Activated CD8-positive, alpha-beta memory T cell treated with anti-CD3 and anti-CD28 coated beads, Interleukin-2, amount 10 ng/mL, durations not matched to agents 7 days and 5 days (primary cell): ENCODE results near the gene ZNF611. TPM values are rescaled to one million over a fixed set of nuclear protein-coding genes. Genes with fewer than 3 reads are reported as not detected.

Experiments used
- ATAC-seq: fragments of 150-1000 bp; cut with Tn5 transposase; one replicate; pipeline ENCODE4 v1.10.0; 2021; ENCODE audit warnings: moderate library complexity
- CTCF ChIA-PET: fragments of 350-600 bp; sonication (Branson Sonifier 250); formaldehyde crosslinking; loops from one replicate; lab custom pipeline; 2021; ENCODE audit warnings: antibody characterized with exemption; lab: Charles Lee
- DNase-seq: peaks from one replicate; pipeline ENCODE4 v3.0.0-alpha.2; 2020
- H3K27ac Mint-ChIP-seq: one replicate; pipeline ENCODE4 v1.8.0; 2021; ENCODE audit warnings: mild to moderate bottlenecking, mixed read lengths
- H3K27me3 Mint-ChIP-seq: one replicate; pipeline ENCODE4 v1.8.0; 2021; ENCODE audit warnings: mixed read lengths
- H3K36me3 Mint-ChIP-seq: one replicate; pipeline ENCODE4 v1.8.0; 2021; ENCODE audit warnings: mild to moderate bottlenecking, mixed read lengths
- H3K4me1 Mint-ChIP-seq: one replicate; pipeline ENCODE4 v1.8.0; 2021; ENCODE audit warnings: mixed read lengths
- H3K4me3 Mint-ChIP-seq: one replicate; pipeline ENCODE4 v1.8.0; 2021; ENCODE audit warnings: mild to moderate bottlenecking, moderate library complexity, mixed read lengths
- H3K9me3 Mint-ChIP-seq: one replicate; pipeline ENCODE4 v1.8.0; 2022; ENCODE audit warnings: low read depth, mixed read lengths
- total RNA-seq, 2 experiments: library from RNA; stranded (reverse); gene quantifications; one replicate each; pipeline ENCODE4 v1.2.3, GENCODE V29; 2021

The ZNF611 gene
- total RNA-seq, 2 experiments from 2014 or later: 30.7 to 32.1 TPM

GRCh38 chr19:52664461-52664860 lies 70.4 kb downstream of the ZNF611 start:
- H3K27me3 Mint-ChIP-seq: no peaks in the 10 kb centered on the region
- H3K4me1 Mint-ChIP-seq: no peaks in the 10 kb centered on the region
- CTCF ChIA-PET: no interaction called here
- DNase-seq (no peak), ATAC-seq (no peak)
- no peak overlapping the region for H3K4me3 Mint-ChIP-seq
- H3K9me3 Mint-ChIP-seq: peaks cover 7% of the 10 kb centered on the region
- H3K27ac Mint-ChIP-seq: no peak overlapping the region
- H3K36me3 Mint-ChIP-seq: peaks cover 89% of the 10 kb centered on the region

DNA sequence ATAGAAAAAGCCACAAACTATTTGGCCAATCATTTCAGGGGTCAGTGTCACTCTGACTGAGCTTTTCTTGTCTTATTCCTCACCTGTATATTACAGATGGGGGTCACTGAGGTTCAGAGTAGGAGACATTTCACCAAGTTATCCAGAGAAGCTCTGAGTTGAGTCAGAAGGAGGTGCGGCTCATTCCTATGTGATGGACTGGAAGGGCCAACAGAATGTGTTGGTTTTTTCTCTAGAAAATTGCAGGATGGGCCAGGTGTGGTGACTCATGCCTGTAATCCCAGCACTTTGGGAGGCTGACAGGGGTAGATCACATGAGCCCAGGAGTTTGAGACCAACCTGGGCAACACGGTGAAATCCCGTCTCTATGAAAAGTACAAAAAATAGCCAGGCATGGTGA lies 72.2 kb downstream of the ZNF611 start:
- peaks cover 7% of the 10 kb centered on the region for H3K9me3 Mint-ChIP-seq
- DNase-seq (no peak), ATAC-seq (no peak)
- no peaks in the 10 kb centered on the region for H3K4me1 Mint-ChIP-seq
- CTCF ChIA-PET: no interaction called here
- no peak overlapping the region for H3K27ac Mint-ChIP-seq
- peaks cover 91% of the 10 kb centered on the region for H3K36me3 Mint-ChIP-seq
- H3K27me3 Mint-ChIP-seq: no peaks in the 10 kb centered on the region
- H3K4me3 Mint-ChIP-seq: no peak overlapping the region

DNA sequence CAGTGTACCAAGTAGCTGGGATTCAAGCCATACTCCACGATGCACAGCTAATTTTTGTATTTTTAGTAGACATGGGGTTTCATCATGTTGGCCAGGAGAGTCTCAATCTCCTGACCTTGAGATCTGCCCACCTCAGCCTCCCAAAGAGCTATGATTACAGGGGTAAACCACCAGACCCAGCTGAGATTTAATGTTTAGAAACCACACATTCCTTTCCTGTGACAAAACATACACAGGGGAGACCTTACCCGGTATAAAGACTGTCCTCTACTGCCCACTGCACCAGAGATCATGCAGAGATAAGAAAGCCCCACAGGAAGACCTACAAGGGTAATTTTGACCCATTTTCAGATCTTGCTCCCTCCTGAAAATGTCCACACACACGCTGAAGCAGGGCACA lies 73.9 kb downstream of the ZNF611 start:
- CTCF ChIA-PET: no interaction called here
- Mint-ChIP-seq H3K4me3 (no peak overlapping the region), H3K9me3 (peaks cover 4% of the 10 kb centered on the region), H3K4me1 (no peaks in the 10 kb centered on the region), H3K27me3 (no peaks in the 10 kb centered on the region), H3K27ac (no peak overlapping the region), H3K36me3 (peaks cover 92% of the 10 kb centered on the region)
- ATAC-seq (no peak), DNase-seq (no peak)

GRCh38 chr19:52659013-52659412 lies 75.8 kb downstream of the ZNF611 start:
- CTCF ChIA-PET: no interaction called here
- H3K27me3 Mint-ChIP-seq: no peaks in the 10 kb centered on the region
- H3K36me3 Mint-ChIP-seq: peaks cover 93% of the 10 kb centered on the region
- no peaks in the 10 kb centered on the region for H3K4me1 Mint-ChIP-seq
- H3K27ac Mint-ChIP-seq: no peak overlapping the region
- peaks cover 13% of the 10 kb centered on the region for H3K9me3 Mint-ChIP-seq
- ATAC-seq (no peak), DNase-seq (no peak)
- H3K4me3 Mint-ChIP-seq: no peak overlapping the region

GRCh38 chr19:52658595-52658994 lies 76.2 kb downstream of the ZNF611 start:
- no peaks in the 10 kb centered on the region for H3K27me3 Mint-ChIP-seq
- ATAC-seq (no peak), DNase-seq (no peak)
- CTCF ChIA-PET: no interaction called here
- H3K4me3 Mint-ChIP-seq: no peak overlapping the region
- peaks cover 17% of the 10 kb centered on the region for H3K9me3 Mint-ChIP-seq
- no peaks in the 10 kb centered on the region for H3K4me1 Mint-ChIP-seq
- H3K27ac Mint-ChIP-seq: no peak overlapping the region
- H3K36me3 Mint-ChIP-seq: peaks cover 97% of the 10 kb centered on the region

- Mint-ChIP-seq H3K27ac (no peak overlapping the region), H3K27me3 (no peaks in the 10 kb centered on the region), H3K9me3 (peaks cover 37% of the 10 kb centered on the region), H3K4me3 (no peak overlapping the region), H3K36me3 (peaks cover 94% of the 10 kb centered on the region), H3K4me1 (no peaks in the 10 kb centered on the region)
- ATAC-seq (no peak), DNase-seq (no peak)
- CTCF ChIA-PET: no interaction called here
Measured at GRCh38 chr19:52653161-52653560, 81.7 kb downstream of the ZNF611 start.

Other genes with a start within 250 kb of the ZNF611 start
- gene ZNF808, start 207.4 kb downstream of the ZNF611 start, total RNA-seq: 10 to 100 TPM; 33.9 to 45.1 TPM
- gene ZNF701, start 164.8 kb downstream of the ZNF611 start, total RNA-seq: 10 to 100 TPM; 20.4 to 30.6 TPM
- gene ZNF83, start 96.7 kb downstream of the ZNF611 start, total RNA-seq: 10 to 100 TPM; 32.0 to 64.2 TPM
- gene ZNF600, start 51.7 kb upstream of the ZNF611 start, total RNA-seq: 10 to 100 TPM; 23.5 to 23.8 TPM
- 10 to 100 TPM; 15.5 to 18.6 TPM for gene ZNF28, start 86.6 kb upstream of the ZNF611 start, total RNA-seq
- gene ZNF468, start 122.6 kb upstream of the ZNF611 start, total RNA-seq: 10 to 100 TPM; 12.3 to 18.6 TPM
- 10 to 100 TPM in 1 of 2 experiments, 1 to 10 TPM in 1; 8.8 to 10.9 TPM for gene ZNF320, start 162.6 kb upstream of the ZNF611 start, total RNA-seq
- 1 to 10 TPM; 4.6 to 6.7 TPM for gene ZNF888, start 188.4 kb upstream of the ZNF611 start, total RNA-seq
- gene ZNF816, start 227.8 kb upstream of the ZNF611 start, total RNA-seq: 10 to 100 TPM in 1 of 2 experiments, 1 to 10 TPM in 1; 9.8 to 13.3 TPM